PFSK-1 (cell line): ENCODE results near the gene MAP3K10.

Experiments used
- POLR2AphosphoS5 ChIP-seq: IDR thresholded peaks from 2 replicates; pipeline ENCODE4 v1.6.1; 2012; ENCODE audit warnings: low read depth, mild to moderate bottlenecking, control low read depth, low read length, moderate library complexity
- REST ChIP-seq, 2 experiments: IDR thresholded peaks; 2 replicates each; pipeline versions ENCODE4 v1.6.1 to v1.8.0; 2011 to 2012; ENCODE audit warnings: low read depth in 2 of 2, low read length in 2 of 2, control low read depth in 1 of 2, inconsistent platforms in 1 of 2, mild to moderate bottlenecking in 1 of 2, moderate library complexity in 1 of 2; ENCODE audit not compliant: insufficient read depth in 1 of 2
- TAF1 ChIP-seq: IDR thresholded peaks from 2 replicates; pipeline ENCODE4 v1.6.1; 2012; ENCODE audit warnings: low read length, control low read depth, borderline replicate concordance; ENCODE audit not compliant: insufficient read depth

- no peak for TF ChIP-seq POLR2AphosphoS5
- TF ChIP-seq REST (IDR thresholded peaks at IDR 0.05; ENCODE audit: insufficient read depth in 1 of 2, low read depth in 2 of 2, low read length in 2 of 2) = no peak
- no peak for TF ChIP-seq TAF1
Measured at GRCh38 chr19:40221858-40222619, 30.8 kb downstream of the MAP3K10 start.
